Right atrium auricular region (tissue), 2 donors: ENCODE data around the gene VPS9D1. TPM values are rescaled to one million over a fixed set of nuclear protein-coding genes. Genes with fewer than 3 reads are reported as not detected.

Source experiments
- DNase-seq: peaks from one replicate; pipeline ENCODE4 v3.0.0-alpha.2; 2019; ENCODE audit warnings: low spot score
- H3K27ac ChIP-seq, 2 donors: fragments of 200-600 bp; sonication (generic); 1 replicate in 1 of 2; 2 replicates in 1 of 2; pipeline ENCODE4 v1.5.1; 2016 to 2019
- H3K27me3 ChIP-seq, 2 donors: fragments of 200-600 bp; sonication (generic); one replicate each; pipeline versions ENCODE4 v1.5.1 to v1.6.0; 2017 to 2019
- H3K36me3 ChIP-seq: fragments of 200-600 bp; sonication (generic); one replicate; pipeline ENCODE4 v1.5.1; 2016
- H3K4me1 ChIP-seq, 2 donors: fragments of 200-600 bp; sonication (generic); one replicate each; pipeline versions ENCODE4 v1.5.1 to v1.6.0; 2017 to 2019
- H3K4me3 ChIP-seq, 2 donors: fragments of 200-600 bp; sonication (generic); 1 replicate in 1 of 2; 2 replicates in 1 of 2; pipeline ENCODE4 v1.5.1; 2017 to 2019; ENCODE audit warnings: mild to moderate bottlenecking in 1 of 2, moderate library complexity in 1 of 2
- H3K9me3 ChIP-seq, 2 donors: fragments of 200-600 bp; sonication (generic); one replicate each; pipeline ENCODE4 v1.5.1; 2019
- total RNA-seq, 2 donors: library from RNA; depleted of rRNA; stranded (reverse); fragments of >200 nt; gene quantifications; one replicate each; pipeline ENCODE4 v1.1.0, GENCODE V29; 2016
- TF ChIP-seq, protein P1 (sequence below), 2 donors: fragments of 200-600 bp; sonication (generic); IDR thresholded peaks; one replicate each; pipeline ENCODE4 v1.5.1; 2019; ENCODE audit warnings: antibody characterized with exemption in 2 of 2

VPS9D1 gene
- total RNA-seq, 2 donors from 2014 or later, result 7.3 to 11.3 TPM

DNA sequence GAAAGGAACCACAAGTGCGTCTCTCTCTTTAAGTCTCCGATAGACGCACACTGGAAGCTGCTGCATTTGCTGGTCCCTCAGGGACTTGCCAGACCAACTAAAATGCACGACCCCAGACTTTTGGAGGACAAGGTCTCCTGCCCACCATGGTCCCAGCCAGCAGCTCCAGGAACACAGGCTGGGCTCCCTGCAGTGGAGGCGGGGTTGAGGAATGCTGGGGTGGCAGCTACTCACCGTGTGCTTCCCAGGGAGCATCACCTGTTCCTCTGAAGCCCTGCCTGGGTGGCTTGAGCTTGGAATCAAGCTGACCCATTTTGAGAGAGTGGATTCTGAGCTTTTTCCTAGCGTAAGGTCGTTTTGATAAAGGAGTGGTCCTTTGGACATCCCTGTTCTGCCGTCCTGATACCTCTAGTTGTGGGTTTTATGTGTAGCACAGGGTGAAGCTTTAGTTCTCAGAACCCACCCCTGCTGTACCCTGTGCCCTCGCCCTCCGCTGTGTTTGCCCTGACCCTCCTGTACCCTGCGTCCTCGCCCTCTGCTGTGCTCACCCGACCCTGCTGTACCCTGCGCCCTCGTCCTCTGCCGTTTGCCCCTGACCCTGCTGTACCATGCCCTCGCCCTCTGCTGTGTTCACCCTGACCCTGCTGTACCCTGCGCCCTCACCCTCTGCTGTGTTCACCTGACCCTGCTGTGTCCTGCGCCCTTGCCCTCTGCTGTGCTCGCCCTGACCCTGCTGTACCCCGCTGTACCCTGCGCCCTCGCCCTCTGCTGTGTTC is 11.6 kb upstream of the VPS9D1 start:
- H3K27me3 ChIP-seq, result no peaks in the 10 kb centered on the region
- H3K27ac ChIP-seq, result no peak overlapping the region
- no peak overlapping the region for H3K4me3 ChIP-seq
- peaks cover 95% of the 10 kb centered on the region for H3K36me3 ChIP-seq
- TF ChIP-seq, protein P1, sequence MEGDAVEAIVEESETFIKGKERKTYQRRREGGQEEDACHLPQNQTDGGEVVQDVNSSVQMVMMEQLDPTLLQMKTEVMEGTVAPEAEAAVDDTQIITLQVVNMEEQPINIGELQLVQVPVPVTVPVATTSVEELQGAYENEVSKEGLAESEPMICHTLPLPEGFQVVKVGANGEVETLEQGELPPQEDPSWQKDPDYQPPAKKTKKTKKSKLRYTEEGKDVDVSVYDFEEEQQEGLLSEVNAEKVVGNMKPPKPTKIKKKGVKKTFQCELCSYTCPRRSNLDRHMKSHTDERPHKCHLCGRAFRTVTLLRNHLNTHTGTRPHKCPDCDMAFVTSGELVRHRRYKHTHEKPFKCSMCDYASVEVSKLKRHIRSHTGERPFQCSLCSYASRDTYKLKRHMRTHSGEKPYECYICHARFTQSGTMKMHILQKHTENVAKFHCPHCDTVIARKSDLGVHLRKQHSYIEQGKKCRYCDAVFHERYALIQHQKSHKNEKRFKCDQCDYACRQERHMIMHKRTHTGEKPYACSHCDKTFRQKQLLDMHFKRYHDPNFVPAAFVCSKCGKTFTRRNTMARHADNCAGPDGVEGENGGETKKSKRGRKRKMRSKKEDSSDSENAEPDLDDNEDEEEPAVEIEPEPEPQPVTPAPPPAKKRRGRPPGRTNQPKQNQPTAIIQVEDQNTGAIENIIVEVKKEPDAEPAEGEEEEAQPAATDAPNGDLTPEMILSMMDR (IDR thresholded peaks at IDR 0.05), result no peak
- no peaks in the 10 kb centered on the region for H3K9me3 ChIP-seq
- no peak for DNase-seq
- no peaks in the 10 kb centered on the region for H3K4me1 ChIP-seq

DNA sequence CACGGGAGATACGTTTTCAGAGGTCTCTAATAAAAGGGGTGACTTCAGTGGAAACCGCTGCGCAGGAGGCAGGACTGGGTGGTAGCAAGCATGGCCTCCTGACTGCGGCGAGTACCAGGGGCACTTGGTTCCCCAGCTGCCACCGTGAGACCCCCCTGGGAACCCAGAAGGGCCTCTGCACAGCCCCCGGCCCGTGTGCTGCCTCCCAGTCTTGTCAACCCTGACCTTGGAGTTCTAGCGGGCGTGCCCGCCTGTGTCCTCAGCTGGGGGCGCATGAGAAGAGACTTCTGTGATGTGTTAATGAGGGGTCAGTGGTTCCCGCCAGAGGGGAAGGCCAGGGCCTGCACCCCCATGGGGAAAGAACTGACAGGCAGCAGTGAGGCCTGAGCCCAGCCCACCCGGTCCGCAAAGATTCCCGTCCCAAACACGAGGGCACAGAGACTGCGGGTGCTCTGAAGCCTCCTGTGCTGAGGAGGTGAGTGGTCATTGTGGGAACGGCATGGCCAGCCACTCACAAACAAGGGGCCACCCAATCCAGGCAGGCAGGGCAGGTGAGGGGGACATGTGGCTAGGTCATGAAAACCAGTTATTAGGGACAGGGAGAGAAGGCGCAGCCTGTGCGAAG is 10.0 kb upstream of the VPS9D1 start:
- Histone ChIP-seq H3K27ac (no peak overlapping the region), H3K4me3 (no peak overlapping the region), H3K27me3 (no peaks in the 10 kb centered on the region), H3K4me1 (no peaks in the 10 kb centered on the region), H3K9me3 (no peaks in the 10 kb centered on the region), H3K36me3 (peaks cover 94% of the 10 kb centered on the region)
- no peak for DNase-seq
- TF ChIP-seq, protein P1 (IDR thresholded peaks at IDR 0.05), result no peak

DNA sequence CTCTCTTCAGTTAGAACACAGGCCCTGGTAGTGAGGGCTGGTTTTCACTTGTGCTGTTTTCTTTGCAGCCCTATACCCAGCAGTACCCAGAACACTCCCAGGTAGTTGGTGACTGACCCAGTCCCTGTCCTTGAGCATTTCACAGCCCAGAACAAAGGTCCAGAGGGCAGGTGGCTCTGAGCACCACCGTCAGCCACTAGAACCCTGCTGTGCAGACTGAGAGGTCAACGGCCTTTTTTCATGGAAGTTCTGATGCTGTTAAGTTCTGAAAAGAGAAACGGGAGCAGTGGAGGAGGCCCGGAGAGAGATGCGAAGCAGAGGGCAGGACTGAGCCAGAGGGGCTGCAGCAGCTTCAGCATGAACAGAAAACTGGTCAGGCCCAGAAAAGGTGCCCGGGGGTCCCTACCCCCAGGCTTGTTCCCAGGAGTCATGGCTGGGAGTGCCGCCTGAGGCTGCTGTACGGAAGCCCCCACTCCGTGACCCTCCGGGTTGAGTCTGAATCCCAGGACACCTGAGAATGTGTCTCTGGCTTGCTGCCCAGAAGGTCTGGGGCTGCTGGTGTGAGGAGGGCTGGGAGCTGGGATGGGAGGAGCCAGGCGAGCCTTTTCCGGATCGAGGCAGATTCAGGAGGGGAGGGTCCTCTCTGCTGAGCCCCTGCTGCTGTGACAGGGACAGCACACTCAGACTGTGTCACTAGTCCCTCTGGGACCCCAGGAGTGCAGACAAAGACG is 9.3 kb upstream of the VPS9D1 start:
- no peak overlapping the region for H3K4me3 ChIP-seq
- no peaks in the 10 kb centered on the region for H3K4me1 ChIP-seq
- peaks cover 94% of the 10 kb centered on the region for H3K36me3 ChIP-seq
- H3K27ac ChIP-seq, result no peak overlapping the region
- no peaks in the 10 kb centered on the region for H3K9me3 ChIP-seq
- DNase-seq, result no peak
- TF ChIP-seq, protein P1 (IDR thresholded peaks at IDR 0.05), result no peak
- H3K27me3 ChIP-seq, result no peaks in the 10 kb centered on the region

DNA sequence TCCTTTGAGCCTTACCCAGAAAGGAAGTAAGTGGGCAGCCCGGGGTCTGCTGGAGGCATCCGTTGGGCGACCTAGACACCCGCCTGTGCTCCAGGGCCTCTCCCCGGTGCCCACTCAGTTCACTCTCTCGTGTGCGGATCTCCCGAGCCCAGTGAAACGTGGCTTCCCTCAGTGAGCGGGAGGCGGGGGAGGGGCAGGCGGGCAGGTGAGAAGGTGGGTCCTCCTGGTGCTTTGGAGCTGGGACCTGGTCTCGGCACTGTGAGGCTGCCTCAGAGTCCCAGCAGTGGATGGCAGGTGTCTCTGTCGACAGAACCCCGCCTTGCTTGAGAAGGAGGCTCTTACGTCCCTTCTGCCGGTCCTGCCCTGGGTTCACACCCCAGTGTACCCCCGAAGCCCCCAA is 8.6 kb upstream of the VPS9D1 start:
- Histone ChIP-seq H3K27me3 (no peaks in the 10 kb centered on the region), H3K4me1 (peaks cover 0 to 4% of the 10 kb centered on the region in 2 donors), H3K9me3 (no peaks in the 10 kb centered on the region), H3K27ac (no peak overlapping the region), H3K36me3 (peaks cover 93% of the 10 kb centered on the region), H3K4me3 (no peak overlapping the region)
- TF ChIP-seq, protein P1 (IDR thresholded peaks at IDR 0.05), result no peak
- no peak for DNase-seq

DNA sequence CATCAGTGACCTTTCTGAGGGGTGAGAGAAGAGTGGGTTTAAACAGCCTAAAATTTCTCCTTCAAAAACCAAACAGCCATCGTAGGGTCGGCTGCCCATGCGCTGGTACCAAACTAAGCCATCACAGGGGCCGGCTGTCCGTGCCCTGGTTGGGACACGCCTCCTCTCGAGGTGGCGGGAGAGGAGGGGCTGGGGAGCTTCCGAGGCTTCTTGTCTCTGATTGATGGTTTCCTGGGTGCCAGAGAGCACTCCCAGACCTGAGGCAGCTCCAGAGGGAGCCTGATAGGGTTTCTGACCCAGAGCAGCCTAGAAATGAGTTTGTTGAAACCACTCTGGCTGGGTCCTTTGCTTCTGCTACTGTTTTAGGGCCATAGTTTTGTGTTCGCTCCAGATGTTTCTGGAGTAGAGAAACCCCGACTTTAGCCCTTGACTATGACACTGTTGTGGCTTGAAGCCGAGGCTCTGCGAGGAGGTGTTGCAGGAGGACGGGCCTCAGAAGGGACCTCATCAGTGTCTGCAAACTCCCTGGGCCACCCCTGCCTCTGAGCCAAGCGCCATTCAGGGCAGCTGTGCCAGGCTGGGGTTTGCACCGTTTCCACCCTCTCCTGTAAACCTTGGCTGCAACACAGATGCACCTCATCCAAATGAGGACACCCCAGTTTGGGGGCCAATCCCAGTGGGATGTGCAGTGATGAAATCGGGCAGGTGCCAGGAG is 6.9 kb upstream of the VPS9D1 start:
- no peak overlapping the region for H3K27ac ChIP-seq
- peaks cover 0 to 22% of the 10 kb centered on the region in 2 donors for H3K4me1 ChIP-seq
- peaks cover 92% of the 10 kb centered on the region for H3K36me3 ChIP-seq
- H3K27me3 ChIP-seq, result no peaks in the 10 kb centered on the region
- no peak overlapping the region for H3K4me3 ChIP-seq
- no peaks in the 10 kb centered on the region for H3K9me3 ChIP-seq
- no peak for DNase-seq
- TF ChIP-seq, protein P1 (IDR thresholded peaks at IDR 0.05), result no peak
